HG03139 (cell line): Measurements from ENCODE around the gene AAGAB.
"Not testable (repeated sequence)": the region's sequence is repeated elsewhere in the genome, so short reads cannot be mapped to it uniquely, and the experiment has no call there.

Source experiments
- ATAC-seq: cut with Tn5 transposase; IDR thresholded peaks from one replicate; pipeline ENCODE4 v1.9.1; 2021; ENCODE audit not compliant: unreplicated experiment

Gene AAGAB

GRCh38 chr15:67253549-67254237 is 768 bp downstream of the AAGAB start:
- ATAC-seq = no peak

DNA sequence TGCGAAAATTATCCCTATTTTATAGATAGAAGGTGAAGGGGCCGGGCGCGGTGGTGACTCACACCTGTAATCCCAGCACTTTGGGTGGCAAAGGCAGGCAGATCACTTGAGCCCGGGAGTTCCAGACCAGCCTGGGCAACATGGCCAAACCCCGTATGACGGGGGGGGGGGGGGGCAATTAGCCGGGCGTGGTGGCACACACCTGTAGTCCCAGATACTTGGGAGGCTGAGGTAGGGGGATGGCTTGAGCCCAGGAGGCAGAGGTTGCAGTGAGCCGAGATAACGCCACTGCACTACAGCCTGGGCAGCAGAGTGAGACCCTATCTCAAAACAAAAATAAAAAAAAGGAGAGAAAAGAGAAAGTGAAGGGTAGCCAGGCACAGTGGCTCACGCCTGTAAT is 1.4 kb downstream of the AAGAB start:
- ATAC-seq = no peak

DNA sequence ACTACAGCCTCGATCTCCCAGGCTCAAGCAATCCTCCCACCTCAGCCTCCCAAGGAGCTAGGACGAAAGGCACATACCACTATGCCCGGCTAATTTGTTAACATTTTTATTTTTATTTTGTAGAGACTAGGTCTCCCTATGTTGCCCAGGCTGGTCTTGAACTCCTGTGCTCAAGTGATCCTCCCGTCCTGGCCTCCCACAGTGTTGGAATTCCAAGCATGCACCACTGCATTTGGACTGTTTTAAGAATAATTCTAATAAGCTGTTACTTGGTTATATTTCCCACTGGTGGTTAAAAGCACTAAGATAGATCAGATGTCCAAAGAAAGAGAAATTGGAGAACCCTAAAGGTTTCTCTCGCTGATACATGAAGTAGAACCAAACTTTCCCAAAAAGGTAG is 3.1 kb downstream of the AAGAB start:
- ATAC-seq = no peak

GRCh38 chr15:67249830-67250229 is 4.6 kb downstream of the AAGAB start:
- no peak for ATAC-seq

GRCh38 chr15:67248011-67248505 is 6.4 kb downstream of the AAGAB start:
- no peak for ATAC-seq

DNA sequence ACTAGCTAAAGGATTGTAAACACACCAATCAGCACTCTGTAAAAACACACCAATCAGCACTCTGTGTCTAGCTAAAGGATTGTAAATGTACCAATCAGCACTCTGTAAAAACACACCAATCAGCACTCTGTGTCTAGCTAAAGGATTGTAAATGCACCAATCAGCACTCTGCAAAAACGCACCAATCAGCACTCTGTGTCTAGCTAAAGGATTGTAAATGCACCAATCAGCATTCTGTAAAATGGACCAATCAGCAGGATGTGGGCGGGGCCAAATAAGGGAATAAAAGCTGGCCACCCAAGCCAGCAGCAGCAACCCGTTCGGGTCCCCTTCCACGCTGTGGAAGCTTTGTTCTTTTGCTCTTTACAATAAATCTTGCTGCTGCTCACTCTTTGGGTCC is 7.9 kb downstream of the AAGAB start:
- not testable (repeated sequence) for ATAC-seq

DNA sequence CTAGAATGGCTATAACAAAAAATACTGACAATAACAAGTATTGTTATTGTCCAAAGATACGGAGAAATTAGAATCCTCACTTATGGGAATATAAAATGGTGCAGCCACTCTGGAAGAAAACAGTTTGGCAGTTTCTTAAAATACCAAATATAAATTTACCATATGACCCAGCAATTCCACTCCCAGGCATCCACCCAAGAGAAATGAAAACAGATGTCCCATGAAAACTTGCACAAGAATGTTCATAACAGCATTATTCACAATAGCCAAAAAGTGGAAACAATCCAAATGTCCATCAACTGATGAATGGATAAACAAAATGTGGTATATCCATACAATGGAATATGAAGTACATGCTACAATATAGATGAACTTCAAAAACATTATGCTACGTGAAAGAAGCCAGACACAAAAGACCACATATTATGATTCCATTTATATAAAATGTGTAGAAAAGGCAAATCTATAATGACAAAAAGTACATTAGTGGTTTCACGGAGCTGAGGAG is 9.4 kb downstream of the AAGAB start:
- no peak for ATAC-seq

- ATAC-seq = no peak
These were observed 11.8 kb downstream of the AAGAB start for GRCh38 chr15:67242708-67243111.

- peak; percentile 82 for ATAC-seq
These were observed 13.2 kb downstream of the AAGAB start for GRCh38 chr15:67241132-67241855.

GRCh38 chr15:67240235-67241131 is 14.0 kb downstream of the AAGAB start:
- ATAC-seq = no peak

- no peak for ATAC-seq
These were observed 21.9 kb downstream of the AAGAB start for GRCh38 chr15:67232591-67232990.

- ATAC-seq = no peak
These were observed 24.0 kb downstream of the AAGAB start for GRCh38 chr15:67230504-67230903.

DNA sequence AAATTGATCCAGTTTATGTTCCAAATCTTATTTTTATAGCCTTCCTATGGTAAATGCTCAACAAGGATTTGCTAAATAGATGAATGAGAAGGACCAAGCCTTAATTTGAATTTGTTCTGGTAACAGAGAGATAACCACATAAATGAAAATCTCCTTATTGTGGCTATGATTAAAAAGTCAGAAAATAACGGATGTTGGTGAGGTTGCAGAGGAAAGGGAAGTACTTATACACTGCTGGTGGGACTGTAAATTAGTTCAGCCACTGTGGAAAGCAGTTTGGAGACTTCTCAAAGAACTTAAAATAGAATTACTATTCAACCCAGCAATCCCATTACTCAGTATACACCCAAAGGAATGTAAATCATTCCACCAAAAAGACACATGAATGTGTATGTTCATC is 26.2 kb downstream of the AAGAB start:
- no peak for ATAC-seq

GRCh38 chr15:67227846-67228245 is 26.6 kb downstream of the AAGAB start:
- ATAC-seq = no peak

GRCh38 chr15:67227431-67227830 is 27.0 kb downstream of the AAGAB start:
- ATAC-seq = no peak

DNA sequence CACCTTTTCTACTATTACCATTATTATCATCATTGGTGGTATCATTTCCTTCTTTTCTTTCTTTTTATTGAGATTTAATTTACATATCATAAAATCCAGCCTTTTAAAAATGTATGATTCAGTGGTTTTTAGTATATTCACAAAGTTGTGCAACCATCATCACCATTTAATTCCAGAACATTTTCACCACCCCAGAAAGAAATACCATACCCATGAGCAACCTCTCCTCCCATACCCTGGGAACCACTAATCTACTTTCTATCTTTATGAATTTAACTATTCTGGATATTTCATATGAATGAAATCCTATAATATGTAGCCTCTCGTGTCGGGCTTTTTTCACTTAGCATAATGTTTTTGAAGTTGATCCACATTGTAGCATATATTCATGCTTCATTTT is 29.1 kb downstream of the AAGAB start:
- ATAC-seq = no peak

- no peak for ATAC-seq
These were observed 29.6 kb downstream of the AAGAB start for GRCh38 chr15:67224889-67225288.

DNA sequence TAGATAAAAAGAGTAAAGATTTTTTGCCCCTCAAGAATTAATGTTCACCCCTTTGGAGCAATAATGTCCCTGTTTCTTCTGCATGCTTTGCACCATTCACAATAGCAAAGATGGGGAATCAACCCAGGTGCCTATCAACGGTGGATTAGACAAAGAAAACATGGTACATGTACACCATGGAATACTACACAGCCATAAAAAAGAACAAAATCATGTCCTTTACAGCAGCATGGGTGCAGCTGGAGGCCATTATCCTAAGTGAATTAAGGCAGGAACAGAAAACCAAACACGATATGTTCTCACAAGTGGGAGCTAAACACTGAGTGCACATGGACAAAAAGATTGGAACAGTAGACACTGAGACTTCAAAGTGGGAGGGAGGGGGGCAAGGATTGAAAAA is 35.2 kb downstream of the AAGAB start:
- ATAC-seq = no peak

DNA sequence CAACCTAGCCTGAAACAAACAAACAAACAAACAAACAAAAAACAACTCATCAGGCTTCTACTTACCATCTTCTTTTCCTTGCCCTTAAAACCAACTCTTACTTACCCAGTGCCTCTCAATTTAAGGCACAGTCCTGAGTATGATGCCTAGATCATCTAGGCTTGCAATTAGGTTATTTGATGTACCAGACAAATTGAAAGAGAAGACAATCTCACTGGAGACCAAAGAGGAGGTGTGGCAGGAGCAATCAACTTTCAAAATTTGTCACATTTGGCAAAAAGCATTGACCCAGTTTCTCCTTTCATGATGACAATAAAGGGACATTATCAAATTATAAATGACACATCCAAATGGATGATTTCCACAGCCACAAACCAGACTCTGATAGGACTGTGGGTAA is 36.0 kb downstream of the AAGAB start:
- no peak for ATAC-seq

DNA sequence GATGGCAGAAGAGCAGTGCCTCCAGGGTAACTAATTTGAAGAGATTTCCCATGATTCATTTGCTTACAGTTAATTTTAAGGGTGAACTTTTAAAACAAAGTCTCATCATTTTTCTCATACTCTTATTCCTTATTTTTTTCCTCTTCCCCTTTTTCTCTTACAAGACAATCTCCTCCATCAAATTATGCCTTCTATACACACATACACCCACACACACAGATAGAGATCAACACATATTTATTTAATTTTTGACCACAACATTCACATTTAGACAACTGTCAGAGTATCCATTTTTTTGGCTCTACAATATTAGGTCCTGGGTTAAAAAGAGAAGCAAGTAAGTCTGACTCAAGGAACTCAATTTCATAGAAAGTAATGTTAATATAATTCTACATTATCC is 37.6 kb downstream of the AAGAB start:
- ATAC-seq = no peak

GRCh38 chr15:67215102-67215501 is 39.4 kb downstream of the AAGAB start:
- no peak for ATAC-seq
